Measurements from ENCODE around the gene MYL12A. TPM values are rescaled to one million over a fixed set of nuclear protein-coding genes. Genes with fewer than 3 reads are reported as not detected.
A peak's percentile ranks its signal among the peaks of the same experiment; 100 is the strongest.

Gene MYL12A
- total and polyA plus RNA-seq, 2 of the 13 experiments (the other 11 are each of a cell fraction or from before 2014, with no cell fraction given) = 261 to 277 TPM

DNA sequence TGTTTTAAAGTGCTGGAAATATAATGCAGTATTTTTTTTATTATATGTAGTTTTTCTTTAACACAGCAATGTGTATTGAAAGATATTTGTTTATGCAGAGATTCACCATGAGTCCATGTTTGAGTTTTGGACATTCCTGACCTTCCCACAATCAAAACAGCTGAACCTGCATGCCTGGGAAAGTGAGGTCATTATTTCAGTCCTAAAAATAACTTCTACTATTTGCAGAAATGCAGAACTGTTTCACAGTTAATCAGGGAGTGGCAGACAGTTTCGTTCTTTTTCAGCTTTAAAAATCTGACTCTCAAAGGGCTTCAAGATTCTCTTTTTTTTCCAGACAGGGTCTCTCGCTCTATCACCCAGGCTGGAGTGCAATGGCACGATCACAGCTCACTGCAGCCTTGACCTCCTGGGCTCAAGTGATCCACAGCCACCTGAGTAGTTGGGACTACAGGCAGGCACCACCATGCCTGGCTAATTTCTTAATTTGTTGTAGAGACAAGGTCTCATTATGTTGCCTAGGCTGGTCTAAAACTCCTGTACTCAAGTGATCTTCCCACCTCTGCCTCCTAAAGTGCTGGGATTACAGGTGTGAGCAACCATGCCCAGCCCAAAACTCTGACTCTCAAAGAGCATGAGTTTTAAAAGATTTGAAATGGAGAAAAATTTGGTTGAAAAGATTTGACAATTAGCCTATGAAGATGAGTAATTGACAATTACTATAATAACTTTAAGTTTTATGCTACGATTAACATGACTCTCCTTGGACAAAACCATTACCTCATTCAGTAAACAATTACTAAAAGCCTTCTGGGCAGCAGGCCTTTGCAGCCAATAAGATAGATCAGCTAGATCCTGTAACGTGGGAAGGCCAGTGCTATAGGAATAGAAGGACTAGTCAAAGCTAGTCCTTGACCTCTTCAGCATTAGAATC lies 9.4 kb downstream of the MYL12A start (continued):
- TF ChIP-seq, protein P1, sequence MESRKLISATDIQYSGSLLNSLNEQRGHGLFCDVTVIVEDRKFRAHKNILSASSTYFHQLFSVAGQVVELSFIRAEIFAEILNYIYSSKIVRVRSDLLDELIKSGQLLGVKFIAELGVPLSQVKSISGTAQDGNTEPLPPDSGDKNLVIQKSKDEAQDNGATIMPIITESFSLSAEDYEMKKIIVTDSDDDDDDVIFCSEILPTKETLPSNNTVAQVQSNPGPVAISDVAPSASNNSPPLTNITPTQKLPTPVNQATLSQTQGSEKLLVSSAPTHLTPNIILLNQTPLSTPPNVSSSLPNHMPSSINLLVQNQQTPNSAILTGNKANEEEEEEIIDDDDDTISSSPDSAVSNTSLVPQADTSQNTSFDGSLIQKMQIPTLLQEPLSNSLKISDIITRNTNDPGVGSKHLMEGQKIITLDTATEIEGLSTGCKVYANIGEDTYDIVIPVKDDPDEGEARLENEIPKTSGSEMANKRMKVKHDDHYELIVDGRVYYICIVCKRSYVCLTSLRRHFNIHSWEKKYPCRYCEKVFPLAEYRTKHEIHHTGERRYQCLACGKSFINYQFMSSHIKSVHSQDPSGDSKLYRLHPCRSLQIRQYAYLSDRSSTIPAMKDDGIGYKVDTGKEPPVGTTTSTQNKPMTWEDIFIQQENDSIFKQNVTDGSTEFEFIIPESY (CRISPR knock-in tag; IDR thresholded peaks at IDR 0.05) = no peak
- no peak for TF ChIP-seq GABPA (IDR thresholded peaks at IDR 0.05; ENCODE audit: low read depth, low read length)
- no peak for TF ChIP-seq GABPA (CRISPR knock-in tag; IDR thresholded peaks at IDR 0.05; ENCODE audit: low read depth)
- TF ChIP-seq, protein P2, sequence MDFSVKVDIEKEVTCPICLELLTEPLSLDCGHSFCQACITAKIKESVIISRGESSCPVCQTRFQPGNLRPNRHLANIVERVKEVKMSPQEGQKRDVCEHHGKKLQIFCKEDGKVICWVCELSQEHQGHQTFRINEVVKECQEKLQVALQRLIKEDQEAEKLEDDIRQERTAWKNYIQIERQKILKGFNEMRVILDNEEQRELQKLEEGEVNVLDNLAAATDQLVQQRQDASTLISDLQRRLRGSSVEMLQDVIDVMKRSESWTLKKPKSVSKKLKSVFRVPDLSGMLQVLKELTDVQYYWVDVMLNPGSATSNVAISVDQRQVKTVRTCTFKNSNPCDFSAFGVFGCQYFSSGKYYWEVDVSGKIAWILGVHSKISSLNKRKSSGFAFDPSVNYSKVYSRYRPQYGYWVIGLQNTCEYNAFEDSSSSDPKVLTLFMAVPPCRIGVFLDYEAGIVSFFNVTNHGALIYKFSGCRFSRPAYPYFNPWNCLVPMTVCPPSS (IDR thresholded peaks at IDR 0.05) = no peak
- TF ChIP-seq, protein P3, sequence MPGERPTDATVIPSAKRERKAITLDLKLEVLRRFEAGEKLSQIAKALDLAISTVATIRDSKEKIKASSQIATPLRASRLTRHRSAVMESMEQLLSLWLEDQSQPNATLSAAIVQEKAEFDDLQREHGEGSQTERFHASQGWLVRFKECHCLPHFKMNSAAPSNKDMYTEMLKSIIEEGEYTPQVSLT (CRISPR knock-in tag; IDR thresholded peaks at IDR 0.05; ENCODE audit: borderline replicate concordance, low read depth) = no peak
- no peak for TF ChIP-seq HNRNPK (IDR thresholded peaks at IDR 0.05; ENCODE audit: low read depth, low read length, poor library complexity, severe bottlenecking)

DNA sequence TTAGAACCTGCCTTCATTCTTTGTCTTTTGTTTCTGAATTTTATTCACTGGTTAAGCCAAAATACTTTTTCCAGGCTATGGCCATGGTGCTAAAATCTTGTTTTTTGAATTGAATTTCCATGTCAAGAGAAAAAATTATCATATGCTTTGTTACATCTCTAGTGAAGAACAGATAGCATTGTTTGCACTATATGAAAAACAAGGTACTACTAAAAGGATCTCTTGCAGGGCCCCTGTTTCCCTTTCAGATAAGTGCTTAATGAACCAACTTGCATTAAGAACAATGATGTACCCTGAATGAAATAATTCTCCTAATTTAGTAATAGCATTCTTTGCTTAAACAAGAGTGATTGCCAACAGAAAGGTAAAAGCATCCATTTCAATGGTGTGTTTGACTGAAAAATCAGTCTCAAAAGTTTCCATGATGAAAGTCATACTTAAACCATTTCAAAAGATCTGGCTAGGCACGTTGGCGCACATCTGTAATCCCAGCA lies 10.1 kb downstream of the MYL12A start:
- ChIA-PET CTCF (ENCODE audit: low intra/inter-chr PET ratio, low total read pairs) (no interaction called here), POLR2A (interaction anchor here (1.0 to 3.6 kb wide), 7 partner anchors 10 to 361 kb away, joined by 3 to 48 read pairs (median 4); partner anchors contain the start of gene MYL12A)
- Histone ChIP-seq H3K4me3 (replicated peaks in 1 of 3; ENCODE audit: insufficient read depth in 1 of 3, low read depth in 2 of 3, low read length in 3 of 3) (no peak overlapping the region), H3K36me3 (replicated peaks in 1 of 2; ENCODE audit: control insufficient read depth in 1 of 2, insufficient read depth in 2 of 2, low read length in 2 of 2) (peaks cover 4 to 27% of the 10 kb centered on the region in 2 experiments; a peak in 4 of 5 replicates), H3K9me3 (ENCODE audit: low read length) (no peaks in the 10 kb centered on the region), H4K20me1 (ENCODE audit: insufficient read depth, low read length) (no peaks in the 10 kb centered on the region), H3K27me3 (ENCODE audit: control insufficient read depth in 1 of 2, insufficient read depth in 2 of 2, low read length in 2 of 2) (no peaks in the 10 kb centered on the region; a peak in 2 of 5 replicates), H3K4me2 (ENCODE audit: low read depth, low read length) (no peak overlapping the region), H3K27ac (ENCODE audit: extremely low read length, insufficient read depth, low read length) (peak overlapping the region; percentile 73), H3K4me1 (ENCODE audit: insufficient read depth, low read length) (peaks cover 56% of the 10 kb centered on the region), H3K9ac (ENCODE audit: insufficient read depth, low read depth, low read length) (no peak overlapping the region), H3K79me2 (ENCODE audit: insufficient read depth, low read length) (peaks cover 24% of the 10 kb centered on the region), H2AFZ (ENCODE audit: low read length) (no peak overlapping the region)
- FAIRE-seq = no peak
- WGBS (ENCODE audit: low lambda C conversion rate) = 92% methylated on average over 2 of the region's 2 CpGs
- DNase-seq (ENCODE audit: low spot score) = no peak
- no TSS peak for BruUV-seq (replicated peaks)
- in situ Hi-C loops (cut with HindIII; ENCODE audit: extremely low pct_ligation_motif_present, low pct_unique_long_range_greater_than_20kb) (no loop called here), intact Hi-C loops (cut with micrococcal nuclease; ENCODE audit: unreplicated experiment) (no loop called here)
- ATAC-seq = no peak
- TF ChIP-seq FIP1L1 (IDR thresholded peaks at IDR 0.05; ENCODE audit: borderline replicate concordance, insufficient read depth, low read depth, low read length) = no peak
- no peak for TF ChIP-seq ZNF550 (CRISPR knock-in tag; IDR thresholded peaks at IDR 0.05; ENCODE audit: borderline replicate concordance)
- no peak for TF ChIP-seq TEAD2 (CRISPR knock-in tag; IDR thresholded peaks at IDR 0.05)
- TF ChIP-seq XRCC5 (optimal IDR thresholded peaks at IDR 0.05; ENCODE audit: low read length) = no peak
- TF ChIP-seq ZNF567 (CRISPR knock-in tag; IDR thresholded peaks at IDR 0.05; ENCODE audit: borderline replicate concordance) = no peak
- no peak for TF ChIP-seq SMAD9 (CRISPR knock-in tag; IDR thresholded peaks at IDR 0.05)
- TF ChIP-seq ARNTL (CRISPR knock-in tag; IDR thresholded peaks at IDR 0.05) = no peak
- TF ChIP-seq, protein P4, sequence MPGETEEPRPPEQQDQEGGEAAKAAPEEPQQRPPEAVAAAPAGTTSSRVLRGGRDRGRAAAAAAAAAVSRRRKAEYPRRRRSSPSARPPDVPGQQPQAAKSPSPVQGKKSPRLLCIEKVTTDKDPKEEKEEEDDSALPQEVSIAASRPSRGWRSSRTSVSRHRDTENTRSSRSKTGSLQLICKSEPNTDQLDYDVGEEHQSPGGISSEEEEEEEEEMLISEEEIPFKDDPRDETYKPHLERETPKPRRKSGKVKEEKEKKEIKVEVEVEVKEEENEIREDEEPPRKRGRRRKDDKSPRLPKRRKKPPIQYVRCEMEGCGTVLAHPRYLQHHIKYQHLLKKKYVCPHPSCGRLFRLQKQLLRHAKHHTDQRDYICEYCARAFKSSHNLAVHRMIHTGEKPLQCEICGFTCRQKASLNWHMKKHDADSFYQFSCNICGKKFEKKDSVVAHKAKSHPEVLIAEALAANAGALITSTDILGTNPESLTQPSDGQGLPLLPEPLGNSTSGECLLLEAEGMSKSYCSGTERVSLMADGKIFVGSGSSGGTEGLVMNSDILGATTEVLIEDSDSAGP (CRISPR knock-in tag; IDR thresholded peaks at IDR 0.05; ENCODE audit: borderline replicate concordance) = no peak
- TF ChIP-seq NFYC (CRISPR knock-in tag; IDR thresholded peaks at IDR 0.05) = no peak
